Keratinocyte (primary cell): Measurements from ENCODE around the gene CLDN22.

Experiments
- CTCF ChIP-seq, 3 experiments: IDR thresholded peaks in 1 of 3; conservative IDR thresholded peaks in 1 of 3; optimal IDR thresholded peaks in 1 of 3; 2 replicates in 2 of 3; 3 replicates in 1 of 3; pipeline versions ENCODE3 to v1.5.1; 2011; ENCODE audit warnings: low read length in 3 of 3, mild to moderate bottlenecking in 3 of 3, moderate library complexity in 2 of 3, control low read depth in 1 of 3, inconsistent platforms in 1 of 3; ENCODE audit not compliant: insufficient read depth in 2 of 3; ENCODE audit errors: extremely low read depth in 1 of 3
- EZH2 ChIP-seq: IDR thresholded peaks from one replicate; pipeline ENCODE4 v1.6.1; 2012; ENCODE audit warnings: inconsistent platforms, mild to moderate bottlenecking, low read length, moderate library complexity

DNA sequence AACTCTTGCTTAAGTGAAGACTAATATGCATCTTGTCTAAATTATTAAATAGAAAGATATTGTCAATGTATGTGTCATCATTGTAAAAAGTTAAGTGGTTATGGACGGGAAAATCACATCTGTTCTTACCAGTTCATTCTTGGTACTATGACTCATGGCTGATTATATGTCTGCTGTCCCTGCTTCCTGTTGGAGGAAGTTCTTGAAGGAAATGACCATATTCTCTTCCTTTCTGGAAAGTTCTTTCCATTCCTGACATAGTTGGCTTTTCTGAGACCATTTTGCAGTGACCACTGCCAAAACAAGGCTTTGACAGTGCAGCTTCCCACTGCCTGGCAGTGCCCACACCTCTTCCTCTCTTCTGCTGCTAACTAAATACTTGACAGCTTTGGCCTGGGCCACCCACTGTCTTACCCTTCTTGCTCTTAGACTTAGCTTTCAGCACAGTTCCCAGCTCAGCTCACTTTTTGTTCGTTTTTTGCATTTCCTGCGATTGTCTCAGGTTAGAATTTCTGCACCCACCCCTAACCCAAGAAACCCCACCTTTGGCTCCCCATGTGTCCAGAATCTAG lies 15.4 kb upstream of the CLDN22 start:
- no peak for TF ChIP-seq CTCF (optimal IDR thresholded peaks at IDR 0.05 in 1 of 3, IDR thresholded peaks at IDR 0.05 in 1 of 3, conservative IDR thresholded peaks at IDR 0.05 in 1 of 3; ENCODE audit: extremely low read depth in 1 of 3, insufficient read depth in 2 of 3, low read length in 3 of 3)
- TF ChIP-seq EZH2: no peak
